ENCODE measurements around the gene SLC35E1.

The SLC35E1 gene

GRCh38 chr19:16572332-16573211, at the start of gene SLC35E1:
TSS of gene SLC35E1 (minus strand) at chr19:16572415. CDS start at chr19:16572364, 51 bp downstream.
- DNase-seq (ENCODE audit: low read depth, low spot score): peak; percentile 86

DNA sequence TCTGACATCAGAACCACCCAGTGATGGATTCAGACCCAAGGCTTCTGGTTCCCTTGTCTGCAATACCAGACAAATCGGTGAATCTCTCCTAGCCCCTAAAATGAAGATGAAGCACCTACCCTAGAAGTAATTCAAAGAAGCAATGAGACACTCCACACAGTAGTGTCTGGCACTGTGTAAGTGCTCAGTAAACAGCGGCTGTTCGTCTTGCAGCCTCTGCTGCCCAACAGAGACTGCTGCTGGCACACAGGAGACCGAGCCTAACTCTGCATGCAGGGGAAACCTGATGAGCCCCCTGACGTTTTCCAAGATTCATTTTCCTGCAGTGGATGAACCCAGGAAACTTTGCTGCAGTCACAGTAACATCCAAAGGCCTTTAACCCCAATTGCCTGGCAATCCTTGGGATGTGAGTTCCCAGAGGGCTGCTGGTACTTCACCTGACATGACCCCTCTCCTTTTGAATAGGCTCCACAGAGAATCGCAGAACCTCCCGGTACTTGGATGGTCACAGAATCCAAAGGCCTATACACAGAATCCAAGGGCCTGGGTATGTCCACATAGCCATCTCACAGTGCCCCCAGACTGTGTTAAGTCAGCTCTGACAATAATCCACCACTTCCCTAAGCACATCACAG, 49.1 kb upstream of the SLC35E1 start:
- DNase-seq (ENCODE audit: low read depth, low spot score): no peak

- DNase-seq (ENCODE audit: low read depth, low spot score): no peak
These were observed 48.4 kb upstream of the SLC35E1 start for GRCh38 chr19:16620584-16620983.

- DNase-seq (ENCODE audit: low read depth, low spot score): no peak
These were observed 47.8 kb upstream of the SLC35E1 start for GRCh38 chr19:16620018-16620417.

DNA sequence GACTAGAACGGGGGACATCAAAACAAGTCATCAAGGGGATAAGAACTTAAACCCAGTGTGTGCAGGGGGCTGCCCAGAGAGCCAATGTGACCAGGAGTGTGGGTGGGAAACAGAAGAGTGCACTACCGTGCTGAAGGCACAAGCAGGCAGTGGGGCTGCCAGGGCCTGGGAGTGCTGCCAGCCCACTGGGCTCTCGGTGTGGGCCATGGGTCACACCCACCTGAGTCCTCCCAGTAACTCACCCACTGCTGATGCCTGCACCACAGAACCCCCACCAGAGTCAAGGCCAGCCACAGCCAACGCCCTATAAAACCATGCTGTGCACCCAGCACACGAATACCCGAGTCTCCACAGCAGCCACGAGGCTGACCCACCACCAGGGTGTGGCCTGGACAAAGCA, 47.2 kb upstream of the SLC35E1 start:
- DNase-seq (ENCODE audit: low read depth, low spot score): no peak

DNA sequence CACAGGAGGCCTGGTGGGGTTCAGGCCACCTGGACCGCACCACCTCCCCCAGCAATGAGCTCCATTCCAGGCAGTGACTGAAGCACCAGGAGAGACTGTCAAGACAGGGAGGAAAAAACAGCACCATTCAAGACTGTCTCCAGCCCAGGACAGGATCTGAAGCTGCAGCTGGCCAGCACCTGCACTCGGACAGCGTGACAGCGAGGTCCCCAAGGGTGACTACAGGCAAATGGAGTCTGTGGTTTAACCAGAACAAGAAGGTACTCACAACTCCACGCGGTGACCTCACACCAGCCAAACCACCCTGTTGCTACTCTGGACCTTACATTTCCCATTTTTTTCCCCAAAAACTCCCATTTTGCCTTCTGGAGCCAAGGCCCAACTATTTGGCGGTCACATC, 46.0 kb upstream of the SLC35E1 start:
- DNase-seq (ENCODE audit: low read depth, low spot score): no peak

DNA sequence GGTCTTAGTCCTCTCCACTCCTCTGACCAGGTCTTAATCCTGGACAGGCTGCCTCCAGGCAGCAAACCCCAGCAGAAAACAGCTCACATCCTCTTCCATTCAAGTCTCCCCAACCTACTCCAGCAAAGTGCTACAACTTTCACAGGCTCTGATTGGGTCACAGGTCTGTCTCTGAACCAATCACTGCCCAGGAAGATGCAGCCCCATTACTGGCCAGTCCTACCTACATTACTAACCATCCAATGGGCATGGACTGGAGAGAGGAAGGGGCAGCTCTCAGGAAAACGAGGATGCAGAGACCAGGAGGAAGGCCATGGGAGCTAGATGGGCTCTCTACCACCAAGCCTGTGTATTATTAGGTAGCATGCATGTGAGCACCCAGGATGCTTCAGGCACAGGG, 43.6 kb upstream of the SLC35E1 start:
- DNase-seq (ENCODE audit: low read depth, low spot score): no peak

- no peak for DNase-seq (ENCODE audit: low read depth, low spot score)
These were observed 42.7 kb upstream of the SLC35E1 start for GRCh38 chr19:16614941-16615340.

DNA sequence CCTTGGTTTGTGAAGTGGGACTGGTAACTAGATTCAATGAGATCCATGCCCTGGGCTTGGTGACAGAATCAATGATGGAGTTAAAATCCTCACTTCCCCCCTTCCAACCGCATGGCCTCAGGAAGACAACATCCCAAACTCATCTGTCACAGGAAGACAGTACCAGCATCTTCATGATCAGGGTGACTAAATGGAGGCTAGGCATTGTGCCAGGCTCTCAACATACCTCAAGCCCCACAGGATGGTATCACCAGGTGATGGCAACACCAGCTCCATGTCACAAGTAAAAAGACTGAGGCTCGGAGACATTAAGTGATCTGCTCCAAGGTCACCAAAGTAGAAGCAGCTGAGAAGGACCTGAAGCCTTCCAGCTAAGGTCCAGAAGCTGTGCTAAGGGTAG, 41.6 kb upstream of the SLC35E1 start:
- no peak for DNase-seq (ENCODE audit: low read depth, low spot score)

GRCh38 chr19:16612636-16613035, 40.4 kb upstream of the SLC35E1 start:
- DNase-seq (ENCODE audit: low read depth, low spot score): no peak

- no peak for DNase-seq (ENCODE audit: low read depth, low spot score)
These were observed 38.9 kb upstream of the SLC35E1 start for GRCh38 chr19:16611121-16611520.

GRCh38 chr19:16609511-16610200, 37.4 kb upstream of the SLC35E1 start:
- DNase-seq (ENCODE audit: low read depth, low spot score): no peak

GRCh38 chr19:16608290-16608739, 36.1 kb upstream of the SLC35E1 start:
- DNase-seq (ENCODE audit: low read depth, low spot score): no peak

DNA sequence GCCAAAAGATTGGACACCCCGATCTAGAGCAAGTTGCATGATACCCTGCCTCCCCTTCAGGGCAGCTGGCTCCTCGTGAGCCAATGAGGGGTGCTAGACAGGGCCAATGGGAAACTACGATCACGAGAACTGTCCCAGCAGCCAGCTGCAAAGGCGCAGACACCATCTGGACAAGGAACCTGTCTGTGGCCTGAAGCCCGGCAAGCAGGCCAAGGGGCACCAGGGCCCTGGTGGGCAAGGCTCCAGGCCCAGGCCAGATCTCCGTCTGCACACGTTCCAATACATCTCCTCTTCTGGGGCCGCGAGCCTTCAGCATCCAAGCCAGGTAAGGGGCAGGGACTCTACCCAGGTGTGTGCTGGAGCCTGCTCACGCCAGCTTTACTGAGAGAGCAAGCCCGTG, 35.6 kb upstream of the SLC35E1 start:
- no peak for DNase-seq (ENCODE audit: low read depth, low spot score)

DNA sequence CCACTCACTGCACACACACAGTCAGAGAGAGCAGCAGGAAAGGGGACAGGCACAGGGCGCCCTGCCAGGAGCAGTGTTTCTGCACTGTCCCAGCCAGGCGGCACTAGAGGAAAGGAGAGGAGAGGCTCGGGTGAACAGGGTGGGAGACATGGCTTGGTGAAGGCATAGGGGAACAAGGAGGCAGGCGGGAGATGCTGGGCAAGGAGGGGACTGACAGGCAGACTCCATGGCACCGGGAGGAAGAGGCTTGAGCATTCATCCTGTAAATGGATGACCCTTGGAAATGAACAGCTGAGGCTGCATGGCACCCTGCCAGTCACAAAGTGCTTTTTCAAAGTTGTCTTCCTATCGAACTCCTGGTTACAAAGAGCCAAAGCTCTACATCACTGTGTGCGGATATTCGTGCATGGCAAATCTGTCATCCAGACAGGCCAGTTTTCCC, 33.4 kb upstream of the SLC35E1 start:
- no peak for DNase-seq (ENCODE audit: low read depth, low spot score)

DNA sequence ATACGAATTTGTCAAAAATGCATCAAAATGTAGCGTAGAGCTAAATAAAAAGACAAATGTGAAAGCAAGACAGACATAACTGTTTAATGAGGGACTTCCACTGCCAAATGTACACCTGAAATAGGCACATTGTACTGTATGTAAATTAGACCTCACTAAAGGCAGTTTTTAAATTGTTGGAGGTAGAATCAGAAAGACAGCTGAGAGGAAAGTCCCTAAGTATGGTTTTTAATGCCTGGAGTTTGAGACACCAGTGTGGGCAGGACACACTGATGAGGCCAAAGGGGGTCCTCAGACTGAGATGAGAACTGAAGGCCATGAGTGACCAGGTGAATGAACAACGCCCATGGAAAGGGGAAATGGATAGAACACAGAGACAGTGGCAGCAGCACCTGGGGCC, 32.9 kb upstream of the SLC35E1 start:
- no peak for DNase-seq (ENCODE audit: low read depth, low spot score)

- no peak for DNase-seq (ENCODE audit: low read depth, low spot score)
These were observed 32.4 kb upstream of the SLC35E1 start for GRCh38 chr19:16604615-16605014.

DNA sequence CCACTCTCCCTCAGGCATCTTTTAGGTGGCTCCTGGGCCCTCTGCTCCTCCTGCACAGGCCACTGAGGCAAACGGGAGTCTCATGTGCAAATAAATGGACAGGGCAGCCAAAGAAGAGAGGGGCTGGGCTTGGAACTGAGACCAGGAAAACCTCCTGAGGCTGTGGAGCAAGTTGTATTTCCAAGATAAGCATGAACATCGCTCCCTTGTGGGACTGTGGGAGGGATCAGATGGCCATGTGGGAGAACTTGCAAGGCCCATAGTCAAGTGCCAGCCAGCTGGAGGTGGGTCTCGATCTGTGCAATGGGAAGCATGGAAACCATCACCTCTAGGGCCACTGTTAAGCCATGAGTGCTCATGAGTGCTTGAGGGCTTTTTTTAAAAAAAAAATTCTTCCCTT, 30.9 kb upstream of the SLC35E1 start:
- DNase-seq (ENCODE audit: low read depth, low spot score): no peak

DNA sequence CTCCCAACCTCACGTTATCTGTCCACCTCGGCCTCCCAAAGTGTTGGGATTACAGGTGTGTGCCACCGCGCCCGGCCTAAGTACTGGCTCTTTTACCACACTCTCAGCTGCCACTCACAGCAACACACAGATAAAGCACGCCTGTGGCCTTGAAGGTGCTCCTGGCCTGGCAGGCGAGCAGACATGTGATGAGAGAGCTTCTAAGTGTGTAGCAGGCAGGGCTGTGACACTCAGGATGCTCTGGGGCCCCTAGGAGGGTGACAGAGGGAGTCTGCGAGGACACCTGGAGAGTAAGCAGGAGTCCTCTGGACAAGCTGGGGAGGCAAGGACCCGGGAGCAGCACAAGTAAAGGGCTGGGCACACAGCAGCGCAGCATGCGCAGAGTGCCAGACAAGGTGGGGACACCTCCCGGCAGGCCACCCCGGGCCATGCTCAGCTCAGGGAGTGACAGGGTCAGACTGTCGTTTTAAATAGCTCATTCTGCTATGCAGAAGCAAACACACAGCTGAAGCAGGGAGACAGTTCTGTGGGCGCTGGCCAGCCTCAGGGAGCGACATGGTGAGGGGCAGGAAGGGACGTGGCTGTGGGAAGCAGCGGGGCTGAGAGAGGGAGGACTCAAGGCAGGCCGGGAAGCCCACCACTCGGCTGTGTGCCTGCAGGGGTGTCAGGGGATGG, 29.3 kb upstream of the SLC35E1 start:
- DNase-seq (ENCODE audit: low read depth, low spot score): no peak

DNA sequence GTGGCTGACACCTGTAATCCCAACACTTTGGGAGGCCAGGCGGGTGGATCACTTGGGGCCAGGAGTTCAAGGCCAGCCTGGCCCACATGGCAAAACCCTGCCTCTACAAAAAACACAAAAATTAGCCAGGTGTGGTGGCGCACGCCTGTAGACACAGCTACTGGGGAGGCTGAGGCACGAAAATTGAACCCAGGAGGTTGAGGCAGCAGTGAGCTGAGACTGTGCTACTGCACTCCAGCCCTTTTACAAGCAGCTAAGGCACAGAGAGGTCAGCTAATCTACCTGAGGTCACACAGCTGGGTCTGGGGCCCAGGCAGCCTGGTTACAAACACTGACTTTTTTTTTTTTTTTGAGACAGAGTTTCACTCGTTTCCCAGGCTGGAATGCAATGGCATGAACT, 28.6 kb upstream of the SLC35E1 start:
- DNase-seq (ENCODE audit: low read depth, low spot score): no peak

GRCh38 chr19:16599655-16600346, 27.6 kb upstream of the SLC35E1 start:
- no peak for DNase-seq (ENCODE audit: low read depth, low spot score)
